ENCODE data around the gene GPR68.

The GPR68 gene

GRCh38 chr14:91232603-91233002 is 11.9 kb downstream of the GPR68 start:
- Histone ChIP-seq H3K27ac (ENCODE audit: extremely low read depth, low read depth, low read length) (no peak overlapping the region), H3K9me3 (ENCODE audit: control insufficient read depth, insufficient read depth, low read depth, low read length) (no peaks in the 10 kb centered on the region), H3K36me3 (ENCODE audit: control insufficient read depth in 2 of 2, insufficient read depth in 1 of 2, low read length in 2 of 2) (no peaks in the 10 kb centered on the region), H3K4me3 (ENCODE audit: low read depth, low read length) (no peak overlapping the region), H3K4me1 (ENCODE audit: control insufficient read depth, insufficient read depth, low read length) (no peaks in the 10 kb centered on the region)
- CTCF ChIA-PET, result no interaction called here
- POLR2A ChIA-PET, result no interaction called here
- TF ChIP-seq KLF7 (tag by site-specific recombination; IDR thresholded peaks at IDR 0.05; ENCODE audit: borderline replicate concordance), result no peak
- no peak for TF ChIP-seq KLF8 (tag by site-specific recombination; IDR thresholded peaks at IDR 0.05)
- TF ChIP-seq ZNF555 (tag by site-specific recombination; conservative IDR thresholded peaks at IDR 0.05), result no peak
- TF ChIP-seq KLF10 (tag by site-specific recombination; IDR thresholded peaks at IDR 0.05), result no peak
- TF ChIP-seq ZNF391 (tag by site-specific recombination; IDR thresholded peaks at IDR 0.05; ENCODE audit: borderline replicate concordance, low read depth), result no peak
- no peak for TF ChIP-seq ZNF16 (tag by site-specific recombination; IDR thresholded peaks at IDR 0.05; ENCODE audit: low read depth)
- no peak for TF ChIP-seq REST (tag by site-specific recombination; IDR thresholded peaks at IDR 0.05)
- no peak for TF ChIP-seq PRDM2 (tag by site-specific recombination; IDR thresholded peaks at IDR 0.05; ENCODE audit: borderline replicate concordance)
- TF ChIP-seq ZNF830 (tag by site-specific recombination; IDR thresholded peaks at IDR 0.05; ENCODE audit: low read depth), result no peak
- TF ChIP-seq ELK4 (IDR thresholded peaks at IDR 0.05; ENCODE audit: borderline replicate concordance, low read depth, low read length), result no peak
- no peak for TF ChIP-seq ZNF704 (tag by site-specific recombination; IDR thresholded peaks at IDR 0.05)

GRCh38 chr14:91232052-91232451 is 12.5 kb downstream of the GPR68 start:
- CTCF ChIA-PET, result no interaction called here
- no peaks in the 10 kb centered on the region for H3K9me3 ChIP-seq (ENCODE audit: control insufficient read depth, insufficient read depth, low read depth, low read length)
- H3K36me3 ChIP-seq (ENCODE audit: control insufficient read depth in 2 of 2, insufficient read depth in 1 of 2, low read length in 2 of 2), result no peaks in the 10 kb centered on the region
- TF ChIP-seq ZNF341 (tag by site-specific recombination; IDR thresholded peaks at IDR 0.05; ENCODE audit: low read depth), result no peak
- TF ChIP-seq ZNF514 (tag by site-specific recombination; IDR thresholded peaks at IDR 0.05), result no peak
- no peak for TF ChIP-seq GLI2 (tag by site-specific recombination; IDR thresholded peaks at IDR 0.05; ENCODE audit: borderline replicate concordance, low read depth)
- TF ChIP-seq ZIC2 (tag by site-specific recombination; IDR thresholded peaks at IDR 0.05), result no peak
- no peak for TF ChIP-seq ZNF707 (tag by site-specific recombination; IDR thresholded peaks at IDR 0.05)
- no peak for TF ChIP-seq ZFP3 (tag by site-specific recombination; IDR thresholded peaks at IDR 0.05; ENCODE audit: low read depth)
- TF ChIP-seq GLIS1 (tag by site-specific recombination; IDR thresholded peaks at IDR 0.05), result no peak
- no peak for TF ChIP-seq ZNF670 (tag by site-specific recombination; IDR thresholded peaks at IDR 0.05; ENCODE audit: low read depth)
- POLR2A ChIA-PET, result no interaction called here
- no peak overlapping the region for H3K27ac ChIP-seq (ENCODE audit: extremely low read depth, low read depth, low read length)
- no peaks in the 10 kb centered on the region for H3K4me1 ChIP-seq (ENCODE audit: control insufficient read depth, insufficient read depth, low read length)
- no peak overlapping the region for H3K4me3 ChIP-seq (ENCODE audit: low read depth, low read length)
